Measurements from ENCODE around the gene SDK2. TPM values are rescaled to one million over a fixed set of nuclear protein-coding genes. Genes with fewer than 3 reads are reported as not detected.

Gene SDK2
- total and polyA plus RNA-seq, 2 of the 4 experiments (the other 2 are of a cell fraction): under 0.01 to 0.03 TPM

GRCh38 chr17:73471924-73472323 lies 172.3 kb downstream of the SDK2 start:
- Histone ChIP-seq H3K79me1 (ENCODE audit: low read depth in 1 of 2, low read length in 2 of 2) (no peaks in the 10 kb centered on the region), H3K4me1 (ENCODE audit: control insufficient read depth, insufficient read depth, low read length) (no peaks in the 10 kb centered on the region), H3K27me3 (ENCODE audit: control insufficient read depth, insufficient read depth, low read length) (no peaks in the 10 kb centered on the region; the same call in 1 of the 2 replicates), H3K27ac (ENCODE audit: insufficient read depth, low read length) (no peak overlapping the region), H3K4ac (ENCODE audit: low read depth, low read length) (no peak overlapping the region), H3K18ac (ENCODE audit: low read depth, low read length) (no peak overlapping the region), H2BK20ac (ENCODE audit: low read depth, low read length) (no peak overlapping the region), H4K91ac (ENCODE audit: insufficient read depth, low read depth, low read length) (no peak overlapping the region), H2BK120ac (ENCODE audit: low read depth, low read length) (no peak overlapping the region), H2AK9ac (replicated peaks; ENCODE audit: low read depth, low read length, poor library complexity) (no peak overlapping the region), H4K5ac (ENCODE audit: low read depth, low read length) (no peak overlapping the region), H3K4me3 (ENCODE audit: insufficient read depth, low read depth, low read length) (no peak overlapping the region), H3K9me1 (ENCODE audit: insufficient read depth, low read length) (no peaks in the 10 kb centered on the region), H4K8ac (ENCODE audit: low read depth in 2 of 2, low read length in 2 of 2) (no peak overlapping the region), H3K36me3 (ENCODE audit: control insufficient read depth, insufficient read depth, low read length) (no peaks in the 10 kb centered on the region), H3K23ac (ENCODE audit: low read depth, low read length) (no peak overlapping the region), H3K9ac (ENCODE audit: low read depth, low read length) (no peak overlapping the region), H2BK5ac (ENCODE audit: low read depth, low read length, poor library complexity, severe bottlenecking) (no peak overlapping the region), H3K4me2 (ENCODE audit: low read depth, low read length) (no peak overlapping the region), H2AK5ac (ENCODE audit: low read depth, low read length) (no peak overlapping the region), H4K20me1 (ENCODE audit: insufficient read depth, low read length) (no peaks in the 10 kb centered on the region), H3K14ac (replicated peaks; ENCODE audit: low read depth, low read length) (no peak overlapping the region), H2AFZ (replicated peaks; ENCODE audit: low read length, poor library complexity) (no peak overlapping the region), H3K9me3 (ENCODE audit: control insufficient read depth, insufficient read depth, low read length) (no peaks in the 10 kb centered on the region), H2BK15ac (ENCODE audit: low read depth, low read length) (no peak overlapping the region), H3K56ac (ENCODE audit: extremely low read depth, insufficient read depth, low read length) (no peak overlapping the region)
- DNase-seq (no peak), ATAC-seq (ENCODE audit: low read depth) (no peak)
- in situ Hi-C loops (cut with MboI; ENCODE audit: low sequenced_read_pairs): no loop called here
- CTCF ChIA-PET: no interaction called here
- dilution Hi-C loops (cut with HindIII; ENCODE audit: low sequenced_read_pairs, unreplicated experiment): no loop called here
- intact Hi-C loops (cut with micrococcal nuclease): no loop called here
- WGBS, 2 experiments (ENCODE audit: extremely low coverage in 2 of 2, insufficient read length in 1 of 2): no CpG with 5 or more reads among the region's 12 CpGs
- no TSS peak for BruUV-seq (replicated peaks)
- POLR2A ChIA-PET (ENCODE audit: unreplicated experiment): no interaction called here
- TF ChIP-seq FOS (IDR thresholded peaks at IDR 0.05; ENCODE audit: low read depth, low read length): no peak
- no peak for TF ChIP-seq MXI1 (IDR thresholded peaks at IDR 0.05; ENCODE audit: borderline replicate concordance, low read depth, low read length)
- no peak for TF ChIP-seq BHLHE40 (IDR thresholded peaks at IDR 0.05; ENCODE audit: low read depth, low read length)
- TF ChIP-seq RCOR1 (IDR thresholded peaks at IDR 0.05; ENCODE audit: insufficient replicate concordance, low read length): no peak
- no peak for TF ChIP-seq RFX5 (IDR thresholded peaks at IDR 0.05; ENCODE audit: low read depth, low read length)
- no peak for TF ChIP-seq MAFK (IDR thresholded peaks at IDR 0.05; ENCODE audit: low read depth, low read length)
- TF ChIP-seq NFE2L2 (IDR thresholded peaks at IDR 0.05; ENCODE audit: low read depth, low read length): no peak
- TF ChIP-seq CHD1 (IDR thresholded peaks at IDR 0.05; ENCODE audit: low read depth, low read length): no peak
- TF ChIP-seq POLR2A (IDR thresholded peaks at IDR 0.05; ENCODE audit: low read depth, low read length): no peak
- TF ChIP-seq MAZ (IDR thresholded peaks at IDR 0.05; ENCODE audit: borderline replicate concordance, low read depth, low read length): no peak
- no peak for TF ChIP-seq ELK1 (IDR thresholded peaks at IDR 0.05; ENCODE audit: borderline replicate concordance, low read depth, low read length)
- TF ChIP-seq SMC3 (IDR thresholded peaks at IDR 0.05; ENCODE audit: low read depth, low read length): no peak
- no peak for TF ChIP-seq CEBPB (IDR thresholded peaks at IDR 0.05; ENCODE audit: low read depth, low read length)
- TF ChIP-seq RAD21 (IDR thresholded peaks at IDR 0.05; ENCODE audit: low read length): no peak
- TF ChIP-seq CTCF (conservative IDR thresholded peaks at IDR 0.05; ENCODE audit: low read depth, low read length): no peak
- TF ChIP-seq USF2 (IDR thresholded peaks at IDR 0.05; ENCODE audit: low read depth, low read length): no peak
